Activated CD8-positive, alpha-beta memory T cell treated with anti-CD3 and anti-CD28 coated beads for 48 hours (primary cell): ENCODE data around the gene TAF1B.
A peak's percentile ranks its signal among the peaks of the same experiment; 100 is the strongest.

Source experiments
- DNase-seq, 3 experiments: peaks; one replicate each; pipeline ENCODE4 v3.0.0-alpha.2; 2020; ENCODE audit warnings: low read depth in 2 of 3, low spot score in 2 of 3

The TAF1B gene

GRCh38 chr2:9843229-9844035 lies at the start of gene TAF1B:
Gene TAF1B, plus strand, starts transcription at chr2:9843474. Its CDS starts 68 bp downstream, at chr2:9843542.
- peak; percentile 78 to 88 (median 80) for DNase-seq

GRCh38 chr2:9793918-9794717 lies 49.2 kb upstream of the TAF1B start:
- DNase-seq, result no peak

- DNase-seq, result no peak
Observed at GRCh38 chr2:9795071-9795470, 48.2 kb upstream of the TAF1B start.

GRCh38 chr2:9796056-9797010 lies 46.9 kb upstream of the TAF1B start:
- no peak for DNase-seq

- no peak for DNase-seq
Observed at GRCh38 chr2:9797086-9797485, 46.2 kb upstream of the TAF1B start.

GRCh38 chr2:9797681-9798556 lies 45.4 kb upstream of the TAF1B start:
- DNase-seq, result no peak

GRCh38 chr2:9799011-9799596 lies 44.2 kb upstream of the TAF1B start:
- DNase-seq, result no peak

GRCh38 chr2:9799729-9800632 lies 43.3 kb upstream of the TAF1B start:
- peak; percentile 63 to 92 (median 91) for DNase-seq

GRCh38 chr2:9800639-9800974 lies 42.7 kb upstream of the TAF1B start:
- no peak for DNase-seq

GRCh38 chr2:9800975-9801726 lies 42.1 kb upstream of the TAF1B start:
- DNase-seq, result no peak

- DNase-seq, result no peak
Observed at GRCh38 chr2:9802576-9802993, 40.7 kb upstream of the TAF1B start.

- no peak for DNase-seq
Observed at GRCh38 chr2:9803023-9803805, 40.1 kb upstream of the TAF1B start.

- no peak for DNase-seq
Observed at GRCh38 chr2:9805435-9806297, 37.6 kb upstream of the TAF1B start.

GRCh38 chr2:9806298-9806610 lies 37.0 kb upstream of the TAF1B start:
- DNase-seq, result no peak

GRCh38 chr2:9806656-9807055 lies 36.6 kb upstream of the TAF1B start:
- no peak for DNase-seq

- DNase-seq, result no peak
Observed at GRCh38 chr2:9807056-9807455, 36.2 kb upstream of the TAF1B start.
